Bronchial epithelial cell (primary cell): ENCODE results near the gene USP6NL. TPM values are rescaled to one million over a fixed set of nuclear protein-coding genes. Genes with fewer than 3 reads are reported as not detected.

Experiments
- DNase-seq: peaks from one replicate; pipeline ENCODE4 v3.0.0-alpha.2; 2010; ENCODE audit warnings: low read depth
- FAIRE-seq: peaks from 2 replicates; lab custom pipeline; 2011; peaks lifted over from hg19 to GRCh38; lab: Jason Lieb, UNC
- H3K27me3 ChIP-seq: 2 replicates; pipeline ENCODE4 v1.5.1; 2011; ENCODE audit warnings: low read length; ENCODE audit not compliant: control insufficient read depth, insufficient read depth
- H3K36me3 ChIP-seq: 2 replicates; pipeline ENCODE4 v1.5.1; 2011; ENCODE audit warnings: low read length; ENCODE audit not compliant: control insufficient read depth, insufficient read depth
- H3K4me3 ChIP-seq: 2 replicates; pipeline ENCODE4 v1.5.1; 2011; ENCODE audit warnings: mild to moderate bottlenecking, low read depth, low read length, control low read depth
- total RNA-seq: library from RNA; depleted of rRNA; stranded (reverse); fragments of >200 nt; gene quantifications from 2 replicates; pipeline ENCODE4 v1.2.1, GENCODE V29; 2014
- TF ChIP-seq, protein P1 (sequence below): IDR thresholded peaks from 2 replicates; pipeline ENCODE4 v1.5.1; 2011; ENCODE audit warnings: mild to moderate bottlenecking, moderate library complexity, low read length, control low read depth, inconsistent platforms; ENCODE audit not compliant: insufficient read depth, severe bottlenecking

Gene USP6NL
- total RNA-seq, 1 donor from 2014 or later, result 8.7 TPM

DNA sequence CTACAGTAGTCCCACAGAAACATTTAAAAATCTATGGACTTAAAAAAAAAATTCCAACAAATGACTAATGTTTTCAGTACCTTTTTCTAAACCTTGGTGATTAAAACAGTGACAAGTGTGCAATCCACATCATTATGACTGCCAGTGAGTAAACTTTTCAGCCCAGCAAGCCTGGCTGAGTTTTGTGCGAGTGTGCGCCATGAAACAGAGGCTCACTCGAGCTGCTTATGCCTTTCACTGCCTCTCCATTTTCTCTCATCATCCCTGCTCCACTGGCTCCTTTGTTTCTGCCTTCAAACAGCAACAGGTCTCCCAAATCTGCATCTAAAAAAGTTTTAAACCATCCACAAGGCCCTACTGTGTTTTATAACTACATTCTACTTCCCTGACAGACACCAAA, 105.8 kb downstream of the USP6NL start:
- TF ChIP-seq, protein P1, sequence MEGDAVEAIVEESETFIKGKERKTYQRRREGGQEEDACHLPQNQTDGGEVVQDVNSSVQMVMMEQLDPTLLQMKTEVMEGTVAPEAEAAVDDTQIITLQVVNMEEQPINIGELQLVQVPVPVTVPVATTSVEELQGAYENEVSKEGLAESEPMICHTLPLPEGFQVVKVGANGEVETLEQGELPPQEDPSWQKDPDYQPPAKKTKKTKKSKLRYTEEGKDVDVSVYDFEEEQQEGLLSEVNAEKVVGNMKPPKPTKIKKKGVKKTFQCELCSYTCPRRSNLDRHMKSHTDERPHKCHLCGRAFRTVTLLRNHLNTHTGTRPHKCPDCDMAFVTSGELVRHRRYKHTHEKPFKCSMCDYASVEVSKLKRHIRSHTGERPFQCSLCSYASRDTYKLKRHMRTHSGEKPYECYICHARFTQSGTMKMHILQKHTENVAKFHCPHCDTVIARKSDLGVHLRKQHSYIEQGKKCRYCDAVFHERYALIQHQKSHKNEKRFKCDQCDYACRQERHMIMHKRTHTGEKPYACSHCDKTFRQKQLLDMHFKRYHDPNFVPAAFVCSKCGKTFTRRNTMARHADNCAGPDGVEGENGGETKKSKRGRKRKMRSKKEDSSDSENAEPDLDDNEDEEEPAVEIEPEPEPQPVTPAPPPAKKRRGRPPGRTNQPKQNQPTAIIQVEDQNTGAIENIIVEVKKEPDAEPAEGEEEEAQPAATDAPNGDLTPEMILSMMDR, result no peak
- FAIRE-seq, result no peak
- H3K27me3 ChIP-seq, result no peaks in the 10 kb centered on the region
- H3K36me3 ChIP-seq, result no peaks in the 10 kb centered on the region
- H3K4me3 ChIP-seq, result no peak overlapping the region
- DNase-seq, result no peak

DNA sequence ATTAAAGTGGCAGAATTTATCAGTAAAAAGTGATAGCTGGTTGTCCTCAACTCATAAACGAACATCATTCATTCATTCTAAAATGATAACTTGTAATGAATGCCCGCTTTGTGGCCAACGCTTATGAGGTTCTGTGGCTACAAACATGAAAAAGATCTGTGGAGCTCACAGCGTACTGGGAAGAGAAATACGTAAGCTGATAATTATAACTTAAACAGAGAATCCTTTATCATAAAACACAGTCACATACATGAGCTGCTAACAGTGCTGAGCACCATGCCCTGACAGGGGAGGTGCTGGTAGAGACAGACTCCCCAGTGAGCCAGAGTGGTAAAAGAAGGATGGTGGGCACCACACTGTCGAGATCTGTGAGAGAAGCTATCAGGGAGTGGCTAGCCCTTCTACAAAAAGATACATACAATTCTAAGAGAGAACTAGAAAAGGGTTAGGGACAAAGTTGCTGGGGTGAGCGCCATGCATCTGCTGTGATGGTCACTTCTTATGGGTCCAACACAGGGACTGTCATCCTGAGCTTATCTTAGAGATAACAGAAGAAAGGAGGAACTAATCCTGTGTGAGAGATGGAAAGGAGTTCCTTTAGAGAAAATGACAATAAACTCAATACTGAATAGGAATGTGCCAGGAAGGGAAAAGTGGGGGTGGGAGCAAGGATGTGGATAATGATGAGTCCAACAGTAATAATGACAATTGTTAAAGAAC, 106.7 kb downstream of the USP6NL start:
- no peaks in the 10 kb centered on the region for H3K36me3 ChIP-seq
- DNase-seq, result no peak
- no peak for FAIRE-seq
- H3K4me3 ChIP-seq, result no peak overlapping the region
- TF ChIP-seq, protein P1, result no peak
- no peaks in the 10 kb centered on the region for H3K27me3 ChIP-seq

DNA sequence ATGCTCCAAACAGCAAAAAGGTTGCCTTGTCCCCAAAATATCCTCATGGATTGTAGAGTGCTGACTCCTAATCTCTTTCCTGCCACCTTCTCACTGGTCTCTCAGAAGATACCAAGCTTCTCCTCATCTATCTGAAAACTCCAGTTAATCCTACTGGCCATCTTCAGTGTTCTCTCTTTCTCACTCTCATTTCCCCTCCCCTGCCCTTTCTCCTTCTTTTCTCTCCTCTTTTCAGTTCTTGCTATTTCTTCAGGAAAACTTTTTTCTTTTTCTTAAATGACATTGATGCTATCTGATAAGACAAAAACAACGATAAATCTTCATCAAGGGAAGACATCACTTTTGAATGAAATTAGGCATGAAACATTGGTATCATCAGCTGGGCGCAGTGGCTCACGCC, 109.8 kb downstream of the USP6NL start:
- Histone ChIP-seq H3K4me3 (no peak overlapping the region), H3K36me3 (no peaks in the 10 kb centered on the region), H3K27me3 (no peaks in the 10 kb centered on the region)
- no peak for DNase-seq
- FAIRE-seq, result no peak
- TF ChIP-seq, protein P1, result no peak

DNA sequence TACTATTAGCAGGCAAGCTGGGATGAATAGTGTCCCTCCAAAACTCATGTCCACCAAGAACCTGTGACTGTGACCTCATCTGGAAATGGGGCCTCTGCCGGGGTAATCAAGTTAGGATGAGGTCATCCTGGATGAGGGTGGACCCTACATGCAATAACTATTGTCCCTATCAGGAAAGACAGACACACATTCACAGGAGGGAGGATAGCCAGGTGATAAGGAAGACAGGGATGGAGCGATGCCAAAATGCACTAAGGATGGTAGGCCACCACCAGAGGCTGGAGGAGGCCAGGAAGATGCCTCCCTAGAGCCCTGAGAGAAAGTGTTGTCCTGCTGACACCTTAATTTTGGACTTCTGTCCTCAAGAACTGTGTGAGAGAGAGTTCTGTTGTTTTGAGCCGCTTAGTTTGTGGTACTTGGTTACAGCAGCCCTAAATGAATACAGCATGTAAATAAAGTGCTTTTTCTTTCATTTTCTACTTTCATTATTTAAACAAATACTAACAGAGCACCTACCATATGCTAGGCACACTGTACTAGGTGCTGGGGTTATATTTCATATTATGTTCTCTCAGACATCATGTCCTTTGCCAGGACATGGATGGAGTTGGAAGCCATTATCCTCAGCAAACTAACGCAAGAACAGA, 111.9 kb downstream of the USP6NL start:
- no peak for DNase-seq
- no peaks in the 10 kb centered on the region for H3K36me3 ChIP-seq
- no peak overlapping the region for H3K4me3 ChIP-seq
- TF ChIP-seq, protein P1, result no peak
- FAIRE-seq, result no peak
- no peaks in the 10 kb centered on the region for H3K27me3 ChIP-seq

DNA sequence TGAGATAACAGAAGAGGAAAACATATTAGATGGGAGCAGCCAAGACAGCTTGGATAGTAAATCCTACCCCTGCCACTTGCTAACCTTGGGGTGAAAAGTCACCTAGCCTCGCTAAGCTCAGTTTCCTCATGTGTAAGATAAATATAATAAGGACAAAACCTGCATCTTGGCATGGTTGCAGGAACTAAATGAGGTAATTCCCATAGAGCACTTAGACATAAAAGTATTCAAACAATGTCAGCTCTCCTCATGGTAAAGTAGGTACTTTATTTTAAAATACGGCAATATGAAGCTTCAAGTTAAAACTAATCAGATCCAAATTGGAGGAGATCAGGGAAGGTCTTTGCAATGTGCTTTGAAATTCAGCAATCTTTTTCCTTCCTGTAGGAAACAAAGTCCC, 113.1 kb downstream of the USP6NL start:
- Histone ChIP-seq H3K4me3 (no peak overlapping the region), H3K27me3 (no peaks in the 10 kb centered on the region), H3K36me3 (no peaks in the 10 kb centered on the region)
- no peak for FAIRE-seq
- DNase-seq, result no peak
- TF ChIP-seq, protein P1, result no peak
